GM12865 (cell line): Measurements from ENCODE around the gene TOR3A.

ENCODE experiments used
- DNase-seq: peaks from one replicate; pipeline ENCODE4 v3.0.0; 2010; ENCODE audit warnings: low read depth
- H3K4me3 ChIP-seq: 2 replicates; pipeline ENCODE4 v1.5.1; 2011; ENCODE audit warnings: mild to moderate bottlenecking, low read depth, low read length, control low read depth
- TF ChIP-seq, protein P1 (sequence below): IDR thresholded peaks from 2 replicates; pipeline ENCODE4 v1.5.1; 2011; ENCODE audit warnings: low read length, control low read depth, low read depth, inconsistent platforms; ENCODE audit not compliant: insufficient read depth; ENCODE audit errors: missing control alignments

Gene TOR3A

DNA sequence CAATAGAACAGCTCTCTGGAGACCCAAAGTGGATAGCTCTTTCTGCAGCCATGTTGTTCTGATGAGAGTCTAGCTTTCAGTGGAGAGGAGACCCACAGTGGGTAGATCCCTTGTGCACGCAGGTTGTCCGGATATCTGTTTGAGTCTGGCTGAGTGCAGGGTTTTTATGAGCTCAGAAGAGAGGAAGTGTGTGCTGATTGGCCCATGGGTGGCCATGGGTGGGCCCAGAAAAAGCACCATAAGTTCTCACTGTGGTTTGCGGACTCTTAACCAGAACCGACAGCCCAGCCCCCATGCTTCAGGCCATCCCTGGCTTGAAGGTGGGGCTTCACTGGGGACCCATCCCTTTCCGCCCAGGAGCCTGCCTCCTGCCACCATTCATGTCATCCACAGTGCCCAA lies 39.2 kb upstream of the TOR3A start:
- TF ChIP-seq, protein P1, sequence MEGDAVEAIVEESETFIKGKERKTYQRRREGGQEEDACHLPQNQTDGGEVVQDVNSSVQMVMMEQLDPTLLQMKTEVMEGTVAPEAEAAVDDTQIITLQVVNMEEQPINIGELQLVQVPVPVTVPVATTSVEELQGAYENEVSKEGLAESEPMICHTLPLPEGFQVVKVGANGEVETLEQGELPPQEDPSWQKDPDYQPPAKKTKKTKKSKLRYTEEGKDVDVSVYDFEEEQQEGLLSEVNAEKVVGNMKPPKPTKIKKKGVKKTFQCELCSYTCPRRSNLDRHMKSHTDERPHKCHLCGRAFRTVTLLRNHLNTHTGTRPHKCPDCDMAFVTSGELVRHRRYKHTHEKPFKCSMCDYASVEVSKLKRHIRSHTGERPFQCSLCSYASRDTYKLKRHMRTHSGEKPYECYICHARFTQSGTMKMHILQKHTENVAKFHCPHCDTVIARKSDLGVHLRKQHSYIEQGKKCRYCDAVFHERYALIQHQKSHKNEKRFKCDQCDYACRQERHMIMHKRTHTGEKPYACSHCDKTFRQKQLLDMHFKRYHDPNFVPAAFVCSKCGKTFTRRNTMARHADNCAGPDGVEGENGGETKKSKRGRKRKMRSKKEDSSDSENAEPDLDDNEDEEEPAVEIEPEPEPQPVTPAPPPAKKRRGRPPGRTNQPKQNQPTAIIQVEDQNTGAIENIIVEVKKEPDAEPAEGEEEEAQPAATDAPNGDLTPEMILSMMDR: no peak
- DNase-seq: no peak
- H3K4me3 ChIP-seq: no peak overlapping the region

DNA sequence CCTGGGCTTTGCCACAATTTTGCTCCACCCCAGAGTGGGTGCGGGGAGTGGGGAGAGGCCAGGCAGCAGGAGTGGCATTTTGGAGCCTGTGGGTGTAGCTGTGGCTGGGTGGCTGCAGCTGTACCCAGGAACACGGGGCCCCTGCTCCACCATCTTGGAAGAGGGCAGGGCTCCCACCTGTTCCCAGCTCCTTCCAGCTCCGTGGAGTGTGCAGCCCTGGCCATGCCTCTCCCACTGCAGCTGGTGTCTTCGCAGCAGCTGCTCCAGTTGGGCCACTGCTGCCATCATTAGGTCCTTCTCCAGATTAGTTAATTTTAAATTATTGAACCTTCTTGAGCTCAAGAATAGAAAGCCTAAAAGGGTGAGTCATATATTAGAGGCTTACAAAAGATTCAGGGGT lies 38.6 kb upstream of the TOR3A start:
- no peak overlapping the region for H3K4me3 ChIP-seq
- no peak for DNase-seq
- TF ChIP-seq, protein P1: no peak

DNA sequence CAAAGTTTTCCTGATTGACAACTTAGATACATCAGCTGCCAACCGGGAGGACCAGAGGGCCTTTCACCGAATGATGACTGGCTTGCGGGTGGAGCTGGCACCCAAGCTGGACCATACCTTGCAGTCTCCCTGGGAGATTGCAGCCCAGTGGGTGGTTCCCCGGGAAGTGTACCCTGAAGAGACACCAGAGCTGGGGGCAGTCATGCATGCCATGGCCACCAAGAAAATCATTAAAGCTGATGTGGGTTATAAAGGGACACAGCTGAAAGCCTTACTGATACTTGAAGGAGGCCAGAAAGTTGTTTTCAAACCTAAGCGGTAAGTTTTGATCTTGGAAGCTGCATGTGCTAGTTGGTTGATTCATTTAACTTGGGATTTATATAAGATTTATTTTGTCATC lies 38.0 kb upstream of the TOR3A start:
- no peak for DNase-seq
- H3K4me3 ChIP-seq: no peak overlapping the region
- TF ChIP-seq, protein P1: no peak

DNA sequence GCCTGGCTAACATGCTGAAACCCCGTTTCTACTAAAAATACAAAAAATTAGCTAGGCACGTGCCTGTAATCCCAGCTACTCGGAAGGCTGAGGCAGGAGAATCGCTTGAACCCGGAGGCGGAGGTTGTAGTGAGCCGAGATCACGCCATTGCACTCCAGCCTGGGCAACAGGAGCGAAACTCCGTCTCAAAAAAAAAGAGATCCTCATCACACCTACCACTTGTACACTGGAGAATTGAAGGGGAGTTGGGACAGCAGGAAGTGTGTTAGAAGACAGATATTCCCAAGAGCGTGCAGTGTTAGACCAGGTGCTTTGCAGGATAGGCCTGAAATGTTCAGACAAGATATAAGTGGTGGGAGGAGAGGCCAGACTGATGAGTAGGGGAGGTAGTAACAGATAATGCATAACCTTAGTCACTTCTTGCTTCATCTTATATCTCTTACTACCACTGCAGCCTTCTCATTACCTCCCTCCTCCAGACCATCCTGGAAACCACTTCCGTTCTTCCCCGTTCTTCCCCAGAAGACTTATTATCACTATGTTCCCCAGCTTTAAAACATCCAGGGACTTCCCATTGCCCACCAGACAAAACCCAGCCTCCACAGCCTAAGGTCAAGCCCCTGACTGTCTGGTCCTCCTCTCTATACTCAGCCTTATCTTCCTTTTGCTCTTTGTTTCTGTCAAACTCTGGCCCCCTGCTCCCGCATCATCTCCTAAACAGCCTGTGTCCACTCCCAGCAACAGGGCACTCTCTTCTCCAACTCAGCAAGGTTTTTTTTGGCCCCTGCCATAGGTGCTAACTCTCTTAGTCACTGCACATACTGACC lies 34.8 kb upstream of the TOR3A start:
- no peak overlapping the region for H3K4me3 ChIP-seq
- TF ChIP-seq, protein P1: no peak
- no peak for DNase-seq

DNA sequence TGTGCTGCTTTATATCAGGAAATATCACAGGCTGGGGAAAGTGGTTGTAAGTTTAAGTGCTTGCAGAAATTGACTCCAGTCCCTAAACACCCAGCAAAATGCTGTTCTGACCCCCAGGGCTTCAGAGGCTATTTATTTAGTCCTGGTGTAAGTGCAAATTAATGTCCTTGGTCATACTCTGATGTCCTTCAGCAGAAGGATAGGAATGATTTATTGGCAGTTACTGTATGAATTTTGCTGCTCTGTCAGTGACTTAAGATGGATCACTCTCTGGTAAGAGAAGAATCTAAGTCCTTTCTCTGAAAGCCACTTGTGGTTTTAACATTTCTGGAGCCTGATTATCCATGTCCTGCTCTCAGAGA lies 34.3 kb upstream of the TOR3A start:
- DNase-seq: no peak
- H3K4me3 ChIP-seq: no peak overlapping the region
- TF ChIP-seq, protein P1: no peak

DNA sequence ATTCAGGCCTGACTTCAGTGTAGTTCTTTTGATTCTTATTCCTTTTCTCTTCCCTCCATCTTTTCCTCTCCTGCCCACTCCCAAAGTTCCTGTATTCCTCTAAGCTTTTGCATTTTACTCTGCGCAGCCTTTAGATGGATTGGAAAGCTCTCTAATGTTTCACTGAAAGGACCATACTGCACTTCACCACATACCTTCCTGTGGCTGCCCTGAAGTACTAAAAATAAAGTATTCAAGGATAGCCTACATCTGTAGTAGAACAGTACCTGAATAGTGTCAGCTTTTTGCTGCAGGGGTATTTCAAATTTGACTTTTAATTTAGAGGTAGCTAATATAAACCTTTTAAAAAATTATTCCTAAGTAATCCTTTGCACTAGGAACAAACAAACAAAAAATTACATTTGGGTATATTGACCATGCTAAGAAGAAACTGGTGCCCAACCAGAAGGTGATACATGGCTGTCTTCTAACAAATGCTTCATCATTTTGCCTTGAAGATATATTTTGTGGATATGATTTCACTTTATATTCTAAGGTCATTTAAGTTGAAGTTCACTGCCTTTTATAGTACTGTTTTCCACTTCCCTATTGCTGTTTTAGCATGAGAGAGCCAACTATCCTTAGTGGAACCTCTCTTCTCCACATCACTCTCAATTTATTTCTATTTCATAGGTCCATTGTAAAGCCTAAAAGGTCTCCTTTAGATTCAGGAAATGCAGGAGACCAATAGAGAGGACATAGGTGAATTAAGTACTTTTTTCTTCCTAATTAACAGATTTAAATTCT lies 33.3 kb upstream of the TOR3A start:
- no peak overlapping the region for H3K4me3 ChIP-seq
- TF ChIP-seq, protein P1: no peak
- DNase-seq: no peak
